ENCODE data around the gene FAM43A.

Gene FAM43A

DNA sequence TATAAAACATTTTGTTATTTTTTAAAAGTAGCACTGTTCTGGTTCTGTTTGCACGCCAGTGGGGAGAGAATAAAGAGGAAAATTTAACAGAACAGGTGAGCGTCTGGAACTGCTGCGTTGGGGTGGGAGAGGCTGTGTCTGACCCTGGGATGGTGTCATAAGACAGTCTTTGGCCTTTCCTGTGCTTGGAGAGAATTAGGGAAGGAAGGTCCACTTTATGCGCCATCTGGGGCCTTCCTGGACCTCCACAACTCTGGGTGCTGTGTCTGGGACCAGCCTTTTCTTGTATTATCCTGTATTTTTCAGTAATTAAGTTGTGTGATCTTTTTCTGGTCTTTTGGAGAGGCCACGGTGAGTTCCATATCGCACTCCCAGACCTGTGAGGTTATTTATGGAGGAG, 3.3 kb downstream of the FAM43A start:
- H3K4me3 ChIP-seq (ENCODE audit: low read length) = no peak overlapping the region
- H3K27ac ChIP-seq (ENCODE audit: low read depth, low read length) = peak overlapping the region; percentile 2; the same call in 1 of the 2 replicates
- no peaks in the 10 kb centered on the region for H3K9me3 ChIP-seq (ENCODE audit: insufficient read depth, low read depth, low read length)
- WGBS = 80% methylated on average over 6 of the region's 6 CpGs
- H3K4me1 ChIP-seq (ENCODE audit: insufficient read depth, low read length) = peaks cover 16% of the 10 kb centered on the region
- H3K9ac ChIP-seq (ENCODE audit: low read depth, low read length) = no peak overlapping the region
- no peaks in the 10 kb centered on the region for H3K36me3 ChIP-seq (ENCODE audit: insufficient read depth, low read length)
- H3K27me3 ChIP-seq (ENCODE audit: insufficient read depth, low read length) = peaks cover 36% of the 10 kb centered on the region

DNA sequence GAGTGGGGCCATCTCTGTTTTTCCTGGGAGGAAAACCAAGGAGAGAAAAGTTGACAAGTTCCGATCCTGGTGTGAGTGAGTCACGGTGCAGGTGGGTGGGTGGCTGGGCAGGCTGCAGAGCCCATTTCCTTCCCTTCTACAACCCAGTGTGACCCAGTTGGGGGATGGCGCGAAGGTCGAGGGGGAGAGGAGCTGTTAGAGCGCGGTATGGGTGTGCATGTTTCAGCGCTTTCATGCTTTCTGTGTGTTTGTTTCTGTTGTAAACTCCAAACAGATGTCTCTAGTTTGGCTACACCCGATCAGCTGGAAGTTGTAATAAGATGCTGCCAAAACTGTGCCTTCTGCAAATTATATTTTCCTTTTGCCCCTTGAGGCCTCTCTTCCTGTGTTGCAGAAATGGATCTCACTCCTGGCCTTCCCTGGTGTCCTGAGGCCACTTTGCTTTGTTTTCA, 3.8 kb downstream of the FAM43A start:
- Histone ChIP-seq H3K9me3 (ENCODE audit: insufficient read depth, low read depth, low read length) (no peaks in the 10 kb centered on the region), H3K36me3 (ENCODE audit: insufficient read depth, low read length) (no peaks in the 10 kb centered on the region), H3K27me3 (ENCODE audit: insufficient read depth, low read length) (peaks cover 30% of the 10 kb centered on the region), H3K4me3 (ENCODE audit: low read length) (no peak overlapping the region), H3K4me1 (ENCODE audit: insufficient read depth, low read length) (peaks cover 16% of the 10 kb centered on the region), H3K9ac (ENCODE audit: low read depth, low read length) (no peak overlapping the region), H3K27ac (ENCODE audit: low read depth, low read length) (peak overlapping the region; percentile 2; the same call in 1 of the 2 replicates)
- WGBS = 57% methylated on average over 8 of the region's 9 CpGs

DNA sequence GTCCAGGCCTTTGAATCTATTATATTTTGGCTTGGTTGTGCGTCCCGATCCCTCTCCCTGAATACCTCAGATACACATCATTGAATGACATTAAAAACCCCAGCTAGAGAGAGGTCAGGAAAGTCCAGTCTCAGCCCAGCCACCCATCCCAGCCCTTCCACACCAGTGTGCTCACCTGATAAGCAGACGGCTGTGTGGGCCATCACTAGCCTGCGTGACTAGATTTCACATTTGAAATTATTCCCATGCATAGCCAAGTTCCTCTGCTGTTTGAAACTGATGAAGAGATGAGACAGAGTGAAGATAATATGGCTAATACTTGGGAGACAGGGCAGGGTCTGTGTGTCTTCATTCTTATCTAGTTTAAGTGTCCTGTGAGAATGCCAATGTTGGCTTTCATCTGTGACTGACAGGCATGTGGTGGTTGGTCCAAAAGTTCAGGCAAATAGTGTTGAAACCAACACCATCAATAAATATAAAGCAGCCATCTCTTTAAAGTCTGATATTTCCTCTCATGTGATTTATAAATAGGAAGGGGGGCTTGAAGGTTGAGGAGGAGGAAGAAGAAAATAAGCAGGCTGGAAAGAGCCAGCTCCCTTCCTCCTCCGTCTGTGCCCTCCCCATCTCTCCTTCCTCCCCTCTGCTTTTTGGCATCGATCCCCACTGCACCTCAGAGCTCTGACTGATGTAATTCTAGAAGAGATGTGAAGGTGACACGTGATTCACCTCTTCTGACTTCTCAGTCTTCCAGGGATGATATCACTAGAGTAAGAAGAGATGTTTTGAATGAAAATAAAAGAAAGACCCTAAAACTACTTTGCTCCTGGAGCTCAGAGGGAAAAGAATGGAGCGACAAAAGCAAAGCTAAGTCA, 5.1 kb downstream of the FAM43A start:
- Histone ChIP-seq H3K9me3 (ENCODE audit: insufficient read depth, low read depth, low read length) (no peaks in the 10 kb centered on the region), H3K4me3 (ENCODE audit: low read length) (no peak overlapping the region), H3K9ac (ENCODE audit: low read depth, low read length) (no peak overlapping the region), H3K36me3 (ENCODE audit: insufficient read depth, low read length) (no peaks in the 10 kb centered on the region), H3K4me1 (ENCODE audit: insufficient read depth, low read length) (peaks cover 16% of the 10 kb centered on the region), H3K27ac (ENCODE audit: low read depth, low read length) (no peak overlapping the region), H3K27me3 (ENCODE audit: insufficient read depth, low read length) (peaks cover 18% of the 10 kb centered on the region)
- WGBS = 90% methylated on average over 5 of the region's 8 CpGs

DNA sequence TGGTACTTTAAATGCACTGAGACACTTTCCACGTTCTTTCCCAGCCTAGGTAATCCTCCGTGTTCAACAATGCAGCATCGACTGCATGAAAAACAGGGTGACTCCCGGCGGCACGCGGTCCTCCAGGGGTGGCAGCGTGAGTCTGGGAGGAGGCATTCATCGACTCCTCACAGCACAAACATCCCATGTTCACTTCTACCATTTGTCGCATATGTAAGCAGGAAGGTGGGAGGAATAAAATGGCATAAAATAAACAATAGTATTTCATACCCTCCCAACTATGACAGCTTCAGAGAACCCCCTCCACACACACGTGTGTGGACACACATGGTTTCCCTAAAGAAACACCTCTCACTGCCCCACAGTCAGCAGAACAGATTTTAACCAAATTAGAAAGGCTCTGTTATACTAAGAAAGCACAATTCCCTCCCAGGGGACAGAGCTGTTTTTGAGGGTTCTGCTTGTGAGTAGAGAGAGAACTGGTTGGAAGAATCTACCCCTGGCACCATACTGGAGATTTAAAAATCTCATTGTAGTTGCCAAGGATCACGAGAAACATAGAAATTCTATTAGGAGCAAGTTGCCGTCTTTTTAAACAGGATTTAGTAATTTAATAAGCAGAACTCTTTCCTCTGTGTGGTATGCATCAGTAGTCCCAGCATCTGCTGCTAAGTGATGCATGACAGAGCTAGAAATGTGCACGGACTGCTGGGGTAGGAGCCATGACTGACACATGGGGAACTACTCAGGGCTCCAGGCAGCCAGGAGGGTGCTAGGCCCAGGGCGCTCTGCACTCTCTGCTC, 6.0 kb downstream of the FAM43A start:
- no peaks in the 10 kb centered on the region for H3K9me3 ChIP-seq (ENCODE audit: insufficient read depth, low read depth, low read length)
- peaks cover 16% of the 10 kb centered on the region for H3K4me1 ChIP-seq (ENCODE audit: insufficient read depth, low read length)
- H3K9ac ChIP-seq (ENCODE audit: low read depth, low read length) = no peak overlapping the region
- 85% methylated on average over 13 of the region's 15 CpGs for WGBS
- H3K36me3 ChIP-seq (ENCODE audit: insufficient read depth, low read length) = no peaks in the 10 kb centered on the region
- no peak overlapping the region for H3K4me3 ChIP-seq (ENCODE audit: low read length)
- H3K27me3 ChIP-seq (ENCODE audit: insufficient read depth, low read length) = peaks cover 9% of the 10 kb centered on the region
- H3K27ac ChIP-seq (ENCODE audit: low read depth, low read length) = no peak overlapping the region

DNA sequence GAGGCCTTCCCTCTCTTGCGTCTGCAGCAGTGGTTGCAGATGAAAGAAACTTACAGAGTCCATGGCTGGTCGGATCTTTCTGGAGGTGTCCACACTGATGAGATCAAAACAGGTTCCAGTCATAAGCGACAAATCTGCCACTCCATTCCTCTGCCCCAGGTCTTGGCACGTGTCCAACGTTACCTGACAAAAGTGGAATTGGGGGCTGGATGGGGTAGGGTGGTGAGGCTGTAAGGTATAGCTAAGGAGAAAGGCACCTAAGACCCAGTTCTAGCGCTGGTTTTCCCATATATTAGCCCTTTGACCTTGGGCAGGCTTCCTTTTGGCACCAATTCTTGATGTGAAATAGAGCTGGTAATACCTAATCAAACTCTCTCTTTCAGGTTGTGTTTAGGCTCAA, 11.0 kb downstream of the FAM43A start:
- no peaks in the 10 kb centered on the region for H3K4me1 ChIP-seq (ENCODE audit: insufficient read depth, low read length)
- H3K27me3 ChIP-seq (ENCODE audit: insufficient read depth, low read length) = no peaks in the 10 kb centered on the region
- WGBS = 96% methylated on average over 6 of the region's 6 CpGs
- no peaks in the 10 kb centered on the region for H3K9me3 ChIP-seq (ENCODE audit: insufficient read depth, low read depth, low read length)
- H3K36me3 ChIP-seq (ENCODE audit: insufficient read depth, low read length) = no peaks in the 10 kb centered on the region
- H3K9ac ChIP-seq (ENCODE audit: low read depth, low read length) = no peak overlapping the region
- no peak overlapping the region for H3K27ac ChIP-seq (ENCODE audit: low read depth, low read length)
- H3K4me3 ChIP-seq (ENCODE audit: low read length) = no peak overlapping the region

DNA sequence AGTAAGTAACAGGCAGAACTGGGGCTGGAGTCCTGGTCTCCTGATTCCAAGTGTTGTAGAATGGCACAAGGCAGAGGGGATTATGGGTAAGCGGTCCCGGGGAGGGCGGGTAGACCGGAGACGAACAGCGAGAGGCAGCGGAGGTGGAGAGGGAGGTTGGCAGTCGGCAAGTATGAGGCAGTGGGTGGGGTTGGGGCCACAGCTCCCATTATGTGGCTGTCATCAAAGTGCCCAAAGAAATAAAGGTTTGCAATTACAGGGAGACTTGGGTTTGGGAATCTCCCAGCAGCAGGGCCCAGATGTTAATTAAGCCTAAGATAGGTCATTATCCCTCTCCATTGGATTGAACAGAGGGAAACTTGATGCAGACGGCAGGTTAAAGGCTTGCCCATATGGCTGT, 16.9 kb downstream of the FAM43A start:
- Histone ChIP-seq H3K9ac (ENCODE audit: low read depth, low read length) (no peak overlapping the region), H3K4me3 (ENCODE audit: low read length) (no peak overlapping the region), H3K9me3 (ENCODE audit: insufficient read depth, low read depth, low read length) (no peaks in the 10 kb centered on the region), H3K27me3 (ENCODE audit: insufficient read depth, low read length) (no peaks in the 10 kb centered on the region), H3K27ac (ENCODE audit: low read depth, low read length) (no peak overlapping the region), H3K36me3 (ENCODE audit: insufficient read depth, low read length) (no peaks in the 10 kb centered on the region), H3K4me1 (ENCODE audit: insufficient read depth, low read length) (peaks cover 10% of the 10 kb centered on the region)
- 95% methylated on average over 9 of the region's 9 CpGs for WGBS

DNA sequence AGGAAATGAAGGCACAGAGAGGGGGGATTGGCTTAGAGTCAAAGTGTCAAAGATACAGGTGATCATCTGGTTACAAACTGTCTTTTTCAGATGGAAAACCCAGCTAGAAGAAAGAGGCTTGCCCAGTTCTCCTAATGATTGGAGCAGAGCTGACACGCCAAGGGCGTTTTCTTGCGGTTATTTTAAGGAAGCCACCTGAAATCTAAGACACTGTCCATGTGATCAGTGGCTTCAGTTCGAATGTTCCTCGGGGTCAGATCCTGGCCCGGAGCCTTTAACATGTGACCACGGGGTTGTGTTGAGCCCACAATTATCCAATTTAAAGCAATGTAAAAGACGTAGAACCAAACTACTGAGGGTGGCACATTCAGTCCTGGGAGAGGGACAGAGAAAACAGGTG, 19.5 kb downstream of the FAM43A start:
- Histone ChIP-seq H3K9ac (ENCODE audit: low read depth, low read length) (no peak overlapping the region), H3K9me3 (ENCODE audit: insufficient read depth, low read depth, low read length) (no peaks in the 10 kb centered on the region), H3K27ac (ENCODE audit: low read depth, low read length) (no peak overlapping the region), H3K36me3 (ENCODE audit: insufficient read depth, low read length) (no peaks in the 10 kb centered on the region), H3K4me1 (ENCODE audit: insufficient read depth, low read length) (peaks cover 10% of the 10 kb centered on the region), H3K4me3 (ENCODE audit: low read length) (no peak overlapping the region), H3K27me3 (ENCODE audit: insufficient read depth, low read length) (no peaks in the 10 kb centered on the region)
- WGBS = 85% methylated on average over 8 of the region's 8 CpGs

DNA sequence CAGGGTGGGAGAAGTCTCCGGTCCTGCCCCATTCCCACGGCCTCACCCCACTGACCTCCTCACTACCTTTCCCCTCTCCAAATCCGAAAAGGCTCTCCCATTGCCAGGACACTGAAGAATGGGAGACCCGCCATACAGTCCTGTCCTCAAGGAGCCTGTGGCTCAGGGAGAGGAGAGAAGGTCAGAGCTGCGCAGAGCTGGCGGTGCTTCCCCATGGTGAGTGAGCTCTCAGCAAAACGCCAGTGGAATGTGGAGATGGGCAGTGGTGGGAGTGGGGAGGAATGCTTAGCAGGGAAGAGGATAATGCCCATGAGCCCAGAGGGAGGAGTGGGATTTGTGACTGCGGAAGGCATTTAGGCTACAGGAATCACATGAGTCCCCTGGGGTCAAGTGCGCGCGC, 20.1 kb downstream of the FAM43A start:
- Histone ChIP-seq H3K36me3 (ENCODE audit: insufficient read depth, low read length) (no peaks in the 10 kb centered on the region), H3K4me3 (ENCODE audit: low read length) (no peak overlapping the region), H3K9ac (ENCODE audit: low read depth, low read length) (no peak overlapping the region), H3K27me3 (ENCODE audit: insufficient read depth, low read length) (no peaks in the 10 kb centered on the region), H3K27ac (ENCODE audit: low read depth, low read length) (no peak overlapping the region), H3K4me1 (ENCODE audit: insufficient read depth, low read length) (peaks cover 10% of the 10 kb centered on the region), H3K9me3 (ENCODE audit: insufficient read depth, low read depth, low read length) (no peaks in the 10 kb centered on the region)
- 91% methylated on average over 11 of the region's 11 CpGs for WGBS

DNA sequence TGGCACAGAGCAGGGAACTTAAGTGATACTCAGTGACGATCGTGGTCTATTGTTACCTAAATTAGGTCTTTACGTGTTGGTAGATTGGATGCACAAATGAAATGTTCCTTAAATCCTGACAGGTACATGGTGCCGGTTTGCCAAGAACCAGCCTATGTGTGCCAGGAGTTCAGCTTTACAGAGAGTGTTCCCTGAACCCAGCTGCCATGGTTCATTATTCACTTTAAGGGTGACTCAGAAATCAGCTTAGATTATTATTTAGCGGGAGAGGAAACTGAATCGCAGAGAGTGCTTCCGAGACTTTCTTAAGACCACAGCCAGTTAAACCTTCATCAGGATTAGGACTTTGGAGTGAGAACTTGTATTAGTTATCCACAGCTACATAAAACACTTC, 21.5 kb downstream of the FAM43A start:
- no peak overlapping the region for H3K9ac ChIP-seq (ENCODE audit: low read depth, low read length)
- H3K27me3 ChIP-seq (ENCODE audit: insufficient read depth, low read length) = no peaks in the 10 kb centered on the region
- H3K4me1 ChIP-seq (ENCODE audit: insufficient read depth, low read length) = peaks cover 10% of the 10 kb centered on the region
- H3K27ac ChIP-seq (ENCODE audit: low read depth, low read length) = no peak overlapping the region
- no peaks in the 10 kb centered on the region for H3K9me3 ChIP-seq (ENCODE audit: insufficient read depth, low read depth, low read length)
- WGBS = 80% methylated on average over 7 of the region's 7 CpGs
- H3K36me3 ChIP-seq (ENCODE audit: insufficient read depth, low read length) = no peaks in the 10 kb centered on the region
- H3K4me3 ChIP-seq (ENCODE audit: low read length) = no peak overlapping the region

DNA sequence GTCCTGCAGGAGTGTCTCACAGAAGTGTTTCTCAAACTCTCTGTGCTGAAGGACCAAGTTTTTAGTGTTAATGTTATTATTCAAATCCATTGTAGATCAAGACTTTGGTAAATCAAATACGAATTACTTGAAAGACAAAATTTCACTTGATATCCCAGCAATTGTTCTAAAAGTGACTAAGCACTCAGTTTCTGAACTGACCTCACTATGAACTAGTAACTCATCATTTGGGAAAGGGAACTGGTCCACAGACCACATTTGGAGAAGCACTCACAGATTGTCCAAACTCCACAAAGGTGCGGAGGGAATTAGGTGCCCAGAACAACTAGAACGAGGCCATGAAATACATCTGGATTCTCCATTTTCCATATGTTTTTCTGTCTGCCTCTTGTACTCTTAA, 25.6 kb downstream of the FAM43A start:
- Histone ChIP-seq H3K36me3 (ENCODE audit: insufficient read depth, low read length) (no peaks in the 10 kb centered on the region), H3K9ac (ENCODE audit: low read depth, low read length) (no peak overlapping the region), H3K4me1 (ENCODE audit: insufficient read depth, low read length) (peaks cover 10% of the 10 kb centered on the region), H3K27me3 (ENCODE audit: insufficient read depth, low read length) (no peaks in the 10 kb centered on the region), H3K4me3 (ENCODE audit: low read length) (no peak overlapping the region), H3K27ac (ENCODE audit: low read depth, low read length) (no peak overlapping the region), H3K9me3 (ENCODE audit: insufficient read depth, low read depth, low read length) (no peaks in the 10 kb centered on the region)
- 99% methylated on average over 3 of the region's 3 CpGs for WGBS

DNA sequence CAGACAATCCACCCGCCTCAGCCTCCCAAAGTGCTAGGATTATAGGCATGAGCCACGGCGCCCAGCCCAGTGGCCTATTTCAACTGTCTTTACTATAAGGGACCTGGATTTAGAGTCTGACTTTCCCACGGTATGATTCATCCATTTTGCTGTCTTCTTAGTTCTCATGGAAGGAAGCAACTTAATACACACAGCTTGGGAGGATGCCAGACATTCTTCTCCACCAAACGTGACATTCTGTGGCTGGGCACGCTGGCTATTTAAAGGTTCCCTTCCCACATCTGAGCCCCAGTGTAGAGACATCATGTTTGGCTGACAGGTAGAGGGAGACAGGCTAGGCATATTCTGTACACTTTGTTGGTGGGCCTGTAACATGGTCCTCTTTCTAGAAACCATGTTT, 26.2 kb downstream of the FAM43A start:
- 88% methylated on average over 6 of the region's 6 CpGs for WGBS
- H3K9ac ChIP-seq (ENCODE audit: low read depth, low read length) = no peak overlapping the region
- no peaks in the 10 kb centered on the region for H3K36me3 ChIP-seq (ENCODE audit: insufficient read depth, low read length)
- peaks cover 4% of the 10 kb centered on the region for H3K4me1 ChIP-seq (ENCODE audit: insufficient read depth, low read length)
- no peak overlapping the region for H3K4me3 ChIP-seq (ENCODE audit: low read length)
- no peaks in the 10 kb centered on the region for H3K9me3 ChIP-seq (ENCODE audit: insufficient read depth, low read depth, low read length)
- H3K27me3 ChIP-seq (ENCODE audit: insufficient read depth, low read length) = no peaks in the 10 kb centered on the region
- no peak overlapping the region for H3K27ac ChIP-seq (ENCODE audit: low read depth, low read length)
